Measurements from ENCODE around the gene NPR3. TPM values are rescaled to one million over a fixed set of nuclear protein-coding genes. Genes with fewer than 3 reads are reported as not detected.

Gene NPR3
- total and polyA plus RNA-seq, 4 donors: 0.70 to 15.4 (median 2.2) TPM

GRCh38 chr5:32785611-32786254 lies 74.6 kb downstream of the NPR3 start:
- H3K27ac ChIP-seq (ENCODE audit: low read depth in 1 of 2, low read length in 2 of 2): no peak overlapping the region
- no peaks in the 10 kb centered on the region for H3K4me1 ChIP-seq (ENCODE audit: control insufficient read depth in 4 of 4, insufficient read depth in 4 of 4, low read length in 3 of 4)
- no peak for DNase-seq (ENCODE audit: low spot score)
- no peak overlapping the region for H3K9ac ChIP-seq (ENCODE audit: low read depth in 1 of 2, low read length in 2 of 2)
- H3K27me3 ChIP-seq (ENCODE audit: control insufficient read depth in 4 of 4, insufficient read depth in 4 of 4, low read length in 3 of 4): no peaks in the 10 kb centered on the region
- peaks cover 0 to 2% (median 0%) of the 10 kb centered on the region in 4 donors for H3K36me3 ChIP-seq (ENCODE audit: control insufficient read depth in 4 of 4, insufficient read depth in 3 of 4, low read depth in 1 of 4, low read length in 3 of 4)
- no peak for TF ChIP-seq ZBTB33 (IDR thresholded peaks at IDR 0.05)
- no peak for TF ChIP-seq HNF4G (IDR thresholded peaks at IDR 0.05)
- TF ChIP-seq RXRA (IDR thresholded peaks at IDR 0.05): no peak
- no peak for TF ChIP-seq SP1 (IDR thresholded peaks at IDR 0.05)
- no peak for TF ChIP-seq TAF1 (conservative IDR thresholded peaks at IDR 0.05)
- TF ChIP-seq MAX (IDR thresholded peaks at IDR 0.05): no peak
- no peak for TF ChIP-seq HNF4A (conservative IDR thresholded peaks at IDR 0.05)
- no peak for TF ChIP-seq JUND (IDR thresholded peaks at IDR 0.05)
- no peak for TF ChIP-seq FOXA1 (IDR thresholded peaks at IDR 0.05)
- TF ChIP-seq ATF3 (IDR thresholded peaks at IDR 0.05): no peak
- TF ChIP-seq CTCF (IDR thresholded peaks at IDR 0.05; ENCODE audit: low read depth, low read length, missing input control): no peak
- no peak for TF ChIP-seq GABPA (IDR thresholded peaks at IDR 0.05 in 1 of 2, conservative IDR thresholded peaks at IDR 0.05 in 1 of 2)
- no peak for TF ChIP-seq EGR1 (IDR thresholded peaks at IDR 0.05; ENCODE audit: low read depth in 2 of 2)
- no peaks in the 10 kb centered on the region for H3K9me3 ChIP-seq (ENCODE audit: control insufficient read depth in 4 of 4, low read length in 3 of 4)
- H3K4me3 ChIP-seq (ENCODE audit: low read depth in 1 of 3, low read length in 3 of 3): no peak overlapping the region
- WGBS: 89% methylated on average over 3 of the region's 3 CpGs

GRCh38 chr5:32786311-32786710 lies 75.2 kb downstream of the NPR3 start:
- 93% methylated on average over 4 of the region's 4 CpGs for WGBS
- DNase-seq (ENCODE audit: low spot score): no peak
- Histone ChIP-seq H3K36me3 (ENCODE audit: control insufficient read depth in 4 of 4, insufficient read depth in 3 of 4, low read depth in 1 of 4, low read length in 3 of 4) (peaks cover 0 to 2% (median 0%) of the 10 kb centered on the region in 4 donors), H3K4me3 (ENCODE audit: low read depth in 1 of 3, low read length in 3 of 3) (no peak overlapping the region), H3K9me3 (ENCODE audit: control insufficient read depth in 4 of 4, low read length in 3 of 4) (no peaks in the 10 kb centered on the region), H3K27ac (ENCODE audit: low read depth in 1 of 2, low read length in 2 of 2) (no peak overlapping the region), H3K9ac (ENCODE audit: low read depth in 1 of 2, low read length in 2 of 2) (no peak overlapping the region), H3K27me3 (ENCODE audit: control insufficient read depth in 4 of 4, insufficient read depth in 4 of 4, low read length in 3 of 4) (no peaks in the 10 kb centered on the region), H3K4me1 (ENCODE audit: control insufficient read depth in 4 of 4, insufficient read depth in 4 of 4, low read length in 3 of 4) (no peaks in the 10 kb centered on the region)
- TF ChIP-seq JUND (IDR thresholded peaks at IDR 0.05) (no peak), ZBTB33 (IDR thresholded peaks at IDR 0.05) (no peak), ATF3 (IDR thresholded peaks at IDR 0.05) (no peak), HNF4A (conservative IDR thresholded peaks at IDR 0.05) (no peak), FOXA2 (IDR thresholded peaks at IDR 0.05) (no peak), CTCF (IDR thresholded peaks at IDR 0.05; ENCODE audit: low read depth, low read length, missing input control) (no peak), TAF1 (conservative IDR thresholded peaks at IDR 0.05) (no peak)

Measured in liver (tissue), 9 donors.